HepG2 (cell line): Measurements from ENCODE around the gene UGT1A4. TPM values are rescaled to one million over a fixed set of nuclear protein-coding genes. Genes with fewer than 3 reads are reported as not detected.

ENCODE experiments used
- AKAP8 ChIP-seq: sonication (generic); formaldehyde crosslinking; IDR thresholded peaks from 2 replicates; pipeline ENCODE4 v1.5.1; 2020; ENCODE audit warnings: mild to moderate bottlenecking, missing genetic modification reagents
- FOXK1 ChIP-seq: sonication (generic); formaldehyde crosslinking; IDR thresholded peaks from 2 replicates; pipeline ENCODE4 v1.4.0; 2020; ENCODE audit warnings: low read depth, missing genetic modification reagents, borderline replicate concordance
- FOXO1 ChIP-seq: sonication (generic); formaldehyde crosslinking; IDR thresholded peaks from 2 replicates; pipeline ENCODE4 v1.4.0; 2020; ENCODE audit warnings: missing genetic modification reagents
- HINFP ChIP-seq: sonication (generic); formaldehyde crosslinking; IDR thresholded peaks from 2 replicates; pipeline ENCODE4 v1.4.0; 2020; ENCODE audit warnings: low read depth, mild to moderate bottlenecking, missing genetic modification reagents
- MXD4 ChIP-seq: IDR thresholded peaks from 2 replicates; pipeline ENCODE4 v1.6.1; 2016; ENCODE audit warnings: mild to moderate bottlenecking, missing biosample characterization, missing genetic modification reagents
- PHF20 ChIP-seq: sonication (generic); formaldehyde crosslinking; IDR thresholded peaks from 2 replicates; pipeline ENCODE4 v1.5.0; 2020; ENCODE audit warnings: mild to moderate bottlenecking, missing genetic modification reagents
- PHF21A ChIP-seq: sonication (generic); formaldehyde crosslinking; IDR thresholded peaks from 2 replicates; pipeline ENCODE4 v1.5.0; 2020; ENCODE audit warnings: mild to moderate bottlenecking, missing genetic modification reagents
- RNF219 ChIP-seq: sonication (generic); formaldehyde crosslinking; IDR thresholded peaks from 2 replicates; pipeline ENCODE4 v1.5.0; 2020; ENCODE audit warnings: mild to moderate bottlenecking, missing genetic modification reagents
- TSC22D2 ChIP-seq: sonication (generic); formaldehyde crosslinking; IDR thresholded peaks from 2 replicates; pipeline ENCODE4 v1.5.1; 2020; ENCODE audit warnings: missing genetic modification reagents, mild to moderate bottlenecking, borderline replicate concordance
- YEATS2 ChIP-seq: sonication (generic); formaldehyde crosslinking; IDR thresholded peaks from 2 replicates; pipeline ENCODE4 v1.4.0; 2020; ENCODE audit warnings: missing genetic modification reagents, borderline replicate concordance
- ZBTB26 ChIP-seq: IDR thresholded peaks from 2 replicates; pipeline ENCODE4 v1.6.1; 2016; ENCODE audit warnings: missing compliant biosample characterization, missing genetic modification reagents, borderline replicate concordance
- ZKSCAN8 ChIP-seq: IDR thresholded peaks from 2 replicates; pipeline ENCODE4 v1.6.1; 2016; ENCODE audit warnings: borderline replicate concordance, missing genetic modification reagents, missing compliant biosample characterization
- ZNF441 ChIP-seq: sonication (generic); formaldehyde crosslinking; IDR thresholded peaks from 2 replicates; pipeline ENCODE4 v1.7.0; 2021; ENCODE audit warnings: missing genetic modification reagents, borderline replicate concordance
- ZNF589 ChIP-seq: sonication (generic); formaldehyde crosslinking; conservative IDR thresholded peaks from 2 replicates; pipeline ENCODE4 v1.8.0; 2022; ENCODE audit warnings: mild to moderate bottlenecking, moderate library complexity, missing genetic modification reagents
- ZNF644 ChIP-seq: IDR thresholded peaks from 2 replicates; pipeline ENCODE4 v1.6.1; 2016; ENCODE audit warnings: low read depth
- polyA plus RNA-seq, 8 experiments: library from polyadenylated mRNA; depleted of rRNA in 3 of 8; stranded (reverse) in 7 of 8; unstranded in 1 of 8; fragments of >200 nt; fragmentation: Illumina TruSeq in 4 of 8; extraction: Trizol in 4 of 8; gene quantifications; 2 replicates each; pipeline versions ENCODE4 v1.2.1 to v1.2.3, GENCODE V29; 2011 to 2016; ENCODE audit warnings: low read depth in 4 of 8, missing spikeins in 1 of 8, mixed read lengths in 1 of 8; ENCODE audit not compliant: insufficient read depth in 1 of 8
- total RNA-seq, 5 experiments: library from RNA; depleted of rRNA; stranded (reverse); fragments of >200 nt; fragmentation: Illumina TruSeq; extraction: Trizol; gene quantifications; 2 replicates each; pipeline ENCODE4 v1.2.3, GENCODE V29; 2016; ENCODE audit warnings: low read depth in 1 of 5
- TF ChIP-seq, protein P1 (sequence below): sonication (generic); formaldehyde crosslinking; IDR thresholded peaks from 2 replicates; pipeline ENCODE4 v1.5.0; 2020; ENCODE audit warnings: missing genetic modification reagents
- TF ChIP-seq, protein P2 (sequence below): sonication (generic); formaldehyde crosslinking; IDR thresholded peaks from 2 replicates; pipeline ENCODE4 v1.5.0; 2020; ENCODE audit warnings: mild to moderate bottlenecking, missing genetic modification reagents, borderline replicate concordance

UGT1A4 gene
- total and polyA plus RNA-seq, 2 of the 13 experiments (the other 11 are each of a cell fraction or from before 2014, with no cell fraction given), result not detected

DNA sequence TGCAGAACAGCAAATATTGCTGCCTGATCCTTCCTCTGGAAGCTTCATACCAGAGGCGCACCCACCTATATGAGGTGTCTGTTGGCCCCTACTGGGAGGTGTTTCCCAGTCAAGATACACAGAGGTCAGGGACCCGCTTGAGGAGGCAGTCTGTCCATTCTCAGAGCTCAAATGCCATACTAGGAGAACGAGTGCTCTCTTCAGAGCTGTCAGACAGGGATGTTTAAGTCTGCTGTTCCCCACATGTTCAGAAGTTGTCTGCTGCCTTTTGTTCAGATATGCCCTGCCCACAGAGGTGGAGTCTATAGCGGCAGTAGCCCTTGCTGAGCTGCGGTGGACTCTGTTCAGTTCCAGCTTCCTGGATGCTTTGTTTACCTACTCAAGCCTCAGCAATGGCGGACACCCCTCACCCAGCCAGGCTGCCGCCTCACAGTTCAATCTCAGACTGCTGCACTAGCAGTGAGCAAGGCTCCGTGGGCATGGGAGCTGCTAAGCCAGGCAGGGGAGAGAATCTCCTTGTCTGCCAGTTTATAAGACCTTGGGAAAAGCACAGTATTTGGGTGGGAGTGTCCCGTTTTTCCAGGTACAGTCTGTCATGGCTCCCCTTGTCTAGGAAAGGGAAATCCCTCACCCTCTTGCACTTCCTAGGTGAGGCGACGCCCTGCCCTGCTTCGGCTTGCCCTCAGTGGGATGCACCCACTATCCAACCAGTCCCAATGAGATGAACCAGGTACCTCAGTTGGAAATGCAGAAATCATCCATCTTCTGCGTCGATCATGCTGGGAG lies 18.5 kb downstream of the UGT1A4 start (continued):
- TF ChIP-seq, protein P1, sequence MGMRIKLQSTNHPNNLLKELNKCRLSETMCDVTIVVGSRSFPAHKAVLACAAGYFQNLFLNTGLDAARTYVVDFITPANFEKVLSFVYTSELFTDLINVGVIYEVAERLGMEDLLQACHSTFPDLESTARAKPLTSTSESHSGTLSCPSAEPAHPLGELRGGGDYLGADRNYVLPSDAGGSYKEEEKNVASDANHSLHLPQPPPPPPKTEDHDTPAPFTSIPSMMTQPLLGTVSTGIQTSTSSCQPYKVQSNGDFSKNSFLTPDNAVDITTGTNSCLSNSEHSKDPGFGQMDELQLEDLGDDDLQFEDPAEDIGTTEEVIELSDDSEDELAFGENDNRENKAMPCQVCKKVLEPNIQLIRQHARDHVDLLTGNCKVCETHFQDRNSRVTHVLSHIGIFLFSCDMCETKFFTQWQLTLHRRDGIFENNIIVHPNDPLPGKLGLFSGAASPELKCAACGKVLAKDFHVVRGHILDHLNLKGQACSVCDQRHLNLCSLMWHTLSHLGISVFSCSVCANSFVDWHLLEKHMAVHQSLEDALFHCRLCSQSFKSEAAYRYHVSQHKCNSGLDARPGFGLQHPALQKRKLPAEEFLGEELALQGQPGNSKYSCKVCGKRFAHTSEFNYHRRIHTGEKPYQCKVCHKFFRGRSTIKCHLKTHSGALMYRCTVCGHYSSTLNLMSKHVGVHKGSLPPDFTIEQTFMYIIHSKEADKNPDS (CRISPR knock-in tag), result 0 out of 2 replicates have a peak, but pooled peaks have one; percentile 75
- TF ChIP-seq PHF20 (peak; percentile 52; the same call in 1 of the 2 replicates), ZKSCAN8 (CRISPR knock-in tag) (0 out of 2 replicates have a peak, but pooled peaks have one; percentile 23), ZNF589 (CRISPR knock-in tag) (peak; percentile 58; the same call in 1 of the 2 replicates), YEATS2 (CRISPR knock-in tag) (0 out of 2 replicates have a peak, but pooled peaks have one; percentile 20), TSC22D2 (CRISPR knock-in tag) (0 out of 2 replicates have a peak, but pooled peaks have one; percentile 47), FOXK1 (CRISPR knock-in tag) (peak; percentile 72), FOXO1 (CRISPR knock-in tag) (peak; percentile 19; the same call in 1 of the 2 replicates), HINFP (CRISPR knock-in tag) (peak; percentile 40; the same call in 1 of the 2 replicates), ZNF644 (CRISPR knock-in tag) (peak; percentile 81), AKAP8 (peak; percentile 42; the same call in 1 of the 2 replicates), PHF21A (CRISPR knock-in tag) (peak; percentile 14; the same call in 1 of the 2 replicates), ZBTB26 (peak; percentile 34; the same call in 1 of the 2 replicates), MXD4 (CRISPR knock-in tag) (peak; percentile 38; the same call in 1 of the 2 replicates), ZNF441 (peak; percentile 87), RNF219 (peak; percentile 8; the same call in 1 of the 2 replicates)
- TF ChIP-seq, protein P2, sequence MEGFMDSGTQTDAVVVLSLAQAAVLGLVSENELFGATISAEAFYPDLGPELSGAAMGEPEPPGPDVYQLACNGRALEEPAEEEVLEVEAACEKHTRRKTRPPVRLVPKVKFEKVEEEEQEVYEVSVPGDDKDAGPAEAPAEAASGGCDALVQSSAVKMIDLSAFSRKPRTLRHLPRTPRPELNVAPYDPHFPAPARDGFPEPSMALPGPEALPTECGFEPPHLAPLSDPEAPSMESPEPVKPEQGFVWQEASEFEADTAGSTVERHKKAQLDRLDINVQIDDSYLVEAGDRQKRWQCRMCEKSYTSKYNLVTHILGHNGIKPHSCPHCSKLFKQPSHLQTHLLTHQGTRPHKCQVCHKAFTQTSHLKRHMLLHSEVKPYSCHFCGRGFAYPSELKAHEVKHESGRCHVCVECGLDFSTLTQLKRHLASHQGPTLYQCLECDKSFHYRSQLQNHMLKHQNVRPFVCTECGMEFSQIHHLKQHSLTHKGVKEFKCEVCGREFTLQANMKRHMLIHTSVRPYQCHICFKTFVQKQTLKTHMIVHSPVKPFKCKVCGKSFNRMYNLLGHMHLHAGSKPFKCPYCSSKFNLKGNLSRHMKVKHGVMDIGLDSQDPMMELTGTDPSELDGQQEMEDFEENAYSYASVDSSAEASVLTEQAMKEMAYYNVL (CRISPR knock-in tag), result 0 out of 2 replicates have a peak, but pooled peaks have one; percentile 12
